ENCODE results near the gene CPNE2.

Gene CPNE2

GRCh38 chr16:57190136-57190535 is 97.8 kb downstream of the CPNE2 start:
- TF ChIP-seq Cebpa-rat (IDR thresholded peaks at IDR 0.05): no peak
- Histone ChIP-seq H3K36me3 (peaks cover 4 to 26% (median 17%) of the 10 kb centered on the region in 11 experiments; a peak in 15 of 22 replicates), H3K4me3 (no peak overlapping the region), H3K9me3 (replicated peaks in 1 of 11) (no peaks in the 10 kb centered on the region), H3K27ac (no peak overlapping the region), H3K9ac (peak overlapping the region in 1 of 11 experiments; percentile 24; a peak in 1 of 22 replicates), H4K20me1 (peaks cover 30 to 86% (median 56%) of the 10 kb centered on the region in 11 experiments; a peak in 18 of 22 replicates), H3K27me3 (no peaks in the 10 kb centered on the region), H3K4me1 (peaks cover 15 to 47% (median 24%) of the 10 kb centered on the region in 10 experiments), H3K4me2 (0 out of 22 replicates have a peak overlapping the region, but pooled peaks of 1 of the 11 experiments have one; percentile 12)

GRCh38 chr16:57191056-57191571 is 98.7 kb downstream of the CPNE2 start:
- no peak for TF ChIP-seq Cebpa-rat (IDR thresholded peaks at IDR 0.05)
- no peaks in the 10 kb centered on the region for H3K27me3 ChIP-seq
- peaks cover 4 to 34% (median 23%) of the 10 kb centered on the region in 11 experiments; a peak in 16 of 22 replicates for H3K36me3 ChIP-seq
- peaks cover 15 to 47% (median 24%) of the 10 kb centered on the region in 10 experiments for H3K4me1 ChIP-seq
- peaks cover 30 to 96% (median 61%) of the 10 kb centered on the region in 11 experiments; a peak in 18 of 22 replicates for H4K20me1 ChIP-seq
- H3K4me3 ChIP-seq: no peak overlapping the region
- peak overlapping the region in 2 of 11 experiments; percentile 38 to 48; a peak in 2 of 22 replicates for H3K4me2 ChIP-seq
- H3K9ac ChIP-seq: no peak overlapping the region; a peak in 1 of 22 replicates
- no peak overlapping the region for H3K27ac ChIP-seq
- no peaks in the 10 kb centered on the region for H3K9me3 ChIP-seq (replicated peaks in 1 of 11)

- Histone ChIP-seq H3K4me1 (peaks cover 15 to 47% (median 24%) of the 10 kb centered on the region in 10 experiments), H3K36me3 (peaks cover 4 to 39% (median 29%) of the 10 kb centered on the region in 11 experiments; a peak in 18 of 22 replicates), H4K20me1 (peaks cover 30 to 100% (median 68%) of the 10 kb centered on the region in 11 experiments; a peak in 18 of 22 replicates), H3K27ac (no peak overlapping the region), H3K4me3 (no peak overlapping the region), H3K9me3 (replicated peaks in 1 of 11) (no peaks in the 10 kb centered on the region), H3K27me3 (no peaks in the 10 kb centered on the region), H3K9ac (no peak overlapping the region), H3K4me2 (no peak overlapping the region; a peak in 1 of 22 replicates)
- TF ChIP-seq Cebpa-rat (IDR thresholded peaks at IDR 0.05): no peak
Measured at GRCh38 chr16:57192146-57192545, 99.8 kb downstream of the CPNE2 start.

- Histone ChIP-seq H3K9me3 (replicated peaks in 1 of 11) (peaks cover 0 to 4% (median 2%) of the 10 kb centered on the region in 11 experiments; a peak in 4 of 22 replicates), H3K4me3 (no peak overlapping the region), H3K9ac (0 out of 22 replicates have a peak overlapping the region, but pooled peaks of 1 of the 11 experiments have one; percentile 15), H3K4me2 (no peak overlapping the region), H3K4me1 (peaks cover 8 to 42% (median 17%) of the 10 kb centered on the region in 10 experiments), H3K36me3 (peaks cover 4 to 44% (median 36%) of the 10 kb centered on the region in 11 experiments; a peak in 19 of 22 replicates), H3K27ac (no peak overlapping the region), H4K20me1 (peaks cover 22 to 99% (median 61%) of the 10 kb centered on the region in 11 experiments; a peak in 18 of 22 replicates), H3K27me3 (no peaks in the 10 kb centered on the region)
- no peak for TF ChIP-seq Cebpa-rat (IDR thresholded peaks at IDR 0.05)
Measured at GRCh38 chr16:57192720-57193486, 100.5 kb downstream of the CPNE2 start.

GRCh38 chr16:57194512-57194911 is 102.1 kb downstream of the CPNE2 start:
- peaks cover 16 to 83% (median 60%) of the 10 kb centered on the region in 11 experiments; a peak in 18 of 22 replicates for H4K20me1 ChIP-seq
- no peak for TF ChIP-seq Cebpa-rat (IDR thresholded peaks at IDR 0.05)
- H3K27ac ChIP-seq: no peak overlapping the region
- no peak overlapping the region for H3K9ac ChIP-seq
- H3K4me2 ChIP-seq: no peak overlapping the region
- H3K36me3 ChIP-seq: peaks cover 4 to 57% (median 45%) of the 10 kb centered on the region in 11 experiments; a peak in 20 of 22 replicates
- H3K4me1 ChIP-seq: peaks cover 0 to 32% (median 10%) of the 10 kb centered on the region in 10 experiments; a peak in 10 of 20 replicates
- H3K4me3 ChIP-seq: no peak overlapping the region
- peaks cover 0 to 19% (median 14%) of the 10 kb centered on the region in 11 experiments; a peak in 17 of 22 replicates for H3K9me3 ChIP-seq (replicated peaks in 1 of 11)
- H3K27me3 ChIP-seq: no peaks in the 10 kb centered on the region

- no peaks in the 10 kb centered on the region for H3K27me3 ChIP-seq
- H3K4me2 ChIP-seq: no peak overlapping the region
- H3K36me3 ChIP-seq: peaks cover 0 to 46% (median 39%) of the 10 kb centered on the region in 11 experiments; a peak in 19 of 22 replicates
- no peak overlapping the region for H3K9ac ChIP-seq
- H4K20me1 ChIP-seq: peaks cover 16 to 65% (median 47%) of the 10 kb centered on the region in 11 experiments; a peak in 17 of 22 replicates
- H3K4me1 ChIP-seq: peaks cover 0 to 17% (median 4%) of the 10 kb centered on the region in 10 experiments; a peak in 7 of 20 replicates
- peaks cover 0 to 22% (median 16%) of the 10 kb centered on the region in 11 experiments; a peak in 17 of 22 replicates for H3K9me3 ChIP-seq (replicated peaks in 1 of 11)
- no peak overlapping the region for H3K4me3 ChIP-seq
- no peak overlapping the region for H3K27ac ChIP-seq
- TF ChIP-seq Cebpa-rat (IDR thresholded peaks at IDR 0.05): no peak
Measured at GRCh38 chr16:57196286-57196685, 103.9 kb downstream of the CPNE2 start.

- Histone ChIP-seq H3K4me2 (no peak overlapping the region), H3K4me3 (no peak overlapping the region), H3K9ac (no peak overlapping the region), H3K4me1 (peaks cover 0 to 13% (median under 1%) of the 10 kb centered on the region in 10 experiments; a peak in 5 of 20 replicates), H4K20me1 (peaks cover 13 to 61% (median 43%) of the 10 kb centered on the region in 11 experiments; a peak in 17 of 22 replicates), H3K27me3 (no peaks in the 10 kb centered on the region), H3K27ac (no peak overlapping the region), H3K9me3 (replicated peaks in 1 of 11) (peaks cover 0 to 22% (median 16%) of the 10 kb centered on the region in 11 experiments; a peak in 17 of 22 replicates), H3K36me3 (peaks cover 0 to 47% (median 39%) of the 10 kb centered on the region in 11 experiments; a peak in 19 of 22 replicates)
- TF ChIP-seq Cebpa-rat (IDR thresholded peaks at IDR 0.05): no peak
Measured at GRCh38 chr16:57196753-57197152, 104.4 kb downstream of the CPNE2 start.

Measured in BLaER1 treated with 17β-estradiol and CSF1 and Interleukin-3, amounts not matched to agents 10 nM and 100 nM (cell line).